ENCODE measurements around the gene HOXA2. TPM values are rescaled to one million over a fixed set of nuclear protein-coding genes. Genes with fewer than 3 reads are reported as not detected.

HOXA2 gene
- total RNA-seq, 4 donors from 2014 or later: 1.8 to 6.5 TPM; not detected in 2

DNA sequence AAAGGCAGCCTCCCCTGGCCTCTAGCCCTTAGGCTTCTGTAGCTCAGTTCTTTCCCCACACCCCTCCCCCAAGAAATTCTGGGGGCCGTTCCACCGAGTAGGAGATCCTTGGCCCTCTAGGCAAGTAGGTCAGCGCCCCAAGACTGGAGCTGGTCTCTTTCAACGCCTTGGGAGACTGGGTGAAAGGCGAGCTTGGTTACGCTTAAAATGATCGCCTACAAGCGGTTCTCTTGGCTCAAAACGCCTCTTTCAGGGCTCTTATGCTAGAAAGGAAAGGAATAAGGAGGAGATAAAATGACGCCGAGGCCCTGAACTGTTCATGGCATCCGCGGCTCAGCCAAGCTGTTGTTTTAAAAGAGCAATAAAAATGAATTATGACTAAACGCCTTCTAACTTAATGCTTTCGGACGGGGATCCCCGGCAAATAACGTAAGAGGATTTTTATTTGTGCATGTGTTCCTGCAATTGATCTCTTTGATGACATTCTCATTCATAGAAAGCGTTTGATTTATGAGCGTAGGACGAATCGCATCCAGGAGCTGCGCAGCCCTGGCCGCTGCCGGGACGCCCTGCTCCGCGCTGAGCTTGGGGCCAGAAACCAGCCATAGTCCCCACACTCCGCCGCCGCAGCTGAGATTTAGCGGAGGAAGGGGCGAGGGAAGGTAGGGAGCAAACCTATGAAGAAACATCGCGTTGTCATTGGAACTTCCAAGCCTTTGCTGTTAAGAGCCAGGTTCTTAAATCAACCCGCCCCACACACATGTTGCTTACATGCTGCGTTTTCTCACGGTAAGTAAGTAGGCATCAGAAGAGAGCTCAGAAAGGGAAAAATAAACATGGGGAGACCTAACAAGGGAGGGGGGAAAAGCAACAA, 3.7 kb downstream of the HOXA2 start:
- DNase-seq: peak; percentile 64 to 75
- TF ChIP-seq POLR2A (IDR thresholded peaks at IDR 0.05): peak in 1 of 2 donors; percentile 11
- TF ChIP-seq, protein P1, sequence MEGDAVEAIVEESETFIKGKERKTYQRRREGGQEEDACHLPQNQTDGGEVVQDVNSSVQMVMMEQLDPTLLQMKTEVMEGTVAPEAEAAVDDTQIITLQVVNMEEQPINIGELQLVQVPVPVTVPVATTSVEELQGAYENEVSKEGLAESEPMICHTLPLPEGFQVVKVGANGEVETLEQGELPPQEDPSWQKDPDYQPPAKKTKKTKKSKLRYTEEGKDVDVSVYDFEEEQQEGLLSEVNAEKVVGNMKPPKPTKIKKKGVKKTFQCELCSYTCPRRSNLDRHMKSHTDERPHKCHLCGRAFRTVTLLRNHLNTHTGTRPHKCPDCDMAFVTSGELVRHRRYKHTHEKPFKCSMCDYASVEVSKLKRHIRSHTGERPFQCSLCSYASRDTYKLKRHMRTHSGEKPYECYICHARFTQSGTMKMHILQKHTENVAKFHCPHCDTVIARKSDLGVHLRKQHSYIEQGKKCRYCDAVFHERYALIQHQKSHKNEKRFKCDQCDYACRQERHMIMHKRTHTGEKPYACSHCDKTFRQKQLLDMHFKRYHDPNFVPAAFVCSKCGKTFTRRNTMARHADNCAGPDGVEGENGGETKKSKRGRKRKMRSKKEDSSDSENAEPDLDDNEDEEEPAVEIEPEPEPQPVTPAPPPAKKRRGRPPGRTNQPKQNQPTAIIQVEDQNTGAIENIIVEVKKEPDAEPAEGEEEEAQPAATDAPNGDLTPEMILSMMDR (IDR thresholded peaks at IDR 0.05): no peak
- no peaks in the 10 kb centered on the region for H3K9me3 ChIP-seq
- intact Hi-C loops (cut with DNase I; ENCODE audit: low total_unique reads): loop anchor here (10.0 kb wide), 1 partner anchor 46 kb away; the partner anchor contains the start of genes HOXA5 and HOXA6
- peaks cover 8 to 13% of the 10 kb centered on the region in 2 donors for H3K4me1 ChIP-seq
- H3K36me3 ChIP-seq: no peaks in the 10 kb centered on the region
- H3K4me3 ChIP-seq: peak overlapping the region; percentile 17 to 22
- no peaks in the 10 kb centered on the region for H3K27me3 ChIP-seq
- peak overlapping the region; percentile 76 to 83 for H3K27ac ChIP-seq

DNA sequence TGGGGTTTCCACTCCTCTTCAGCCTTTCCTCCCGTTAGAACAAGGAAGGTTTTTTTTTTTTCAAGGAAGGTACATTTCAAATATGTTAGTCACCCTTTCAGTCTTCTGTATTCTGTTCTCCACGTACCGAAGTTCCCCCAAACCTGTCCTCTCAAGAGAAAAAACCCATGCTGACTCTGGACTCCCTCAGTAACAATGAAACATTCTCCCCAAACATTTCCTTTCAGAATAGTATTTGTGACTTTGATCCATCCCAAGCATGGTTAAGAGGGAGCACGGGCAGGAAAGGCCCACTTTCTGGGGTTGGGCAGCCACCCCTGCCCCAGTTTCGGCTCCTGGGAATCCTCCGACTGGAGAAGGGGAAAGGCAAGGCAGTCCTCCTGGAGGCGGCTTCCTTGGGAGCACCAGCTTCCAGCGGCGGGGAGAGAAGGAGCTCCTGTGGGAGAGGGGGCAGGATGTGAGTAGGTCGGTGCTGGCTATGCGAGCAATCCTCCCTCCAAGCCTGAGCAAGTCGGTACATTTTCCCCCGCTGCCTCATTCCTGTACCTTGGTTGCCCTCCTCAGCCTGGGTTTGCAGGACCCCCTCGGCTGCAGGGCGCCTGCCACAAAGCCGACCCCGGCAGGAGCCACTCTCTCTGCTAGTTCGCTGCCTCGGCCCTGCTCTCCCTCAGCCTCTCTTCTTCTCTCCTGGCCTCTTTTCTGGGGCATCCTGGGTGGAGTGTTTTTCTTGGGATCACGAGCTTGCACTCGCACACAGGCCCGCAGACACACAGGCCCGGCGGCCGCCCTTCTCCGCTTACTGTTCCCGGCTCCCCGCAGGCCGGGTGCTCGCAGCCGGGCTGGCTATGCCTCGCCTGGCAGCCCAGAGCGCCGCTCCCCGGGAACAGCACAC, 4.6 kb downstream of the HOXA2 start:
- TF ChIP-seq, protein P1 (IDR thresholded peaks at IDR 0.05): no peak
- TF ChIP-seq POLR2A (IDR thresholded peaks at IDR 0.05): no peak
- peak overlapping the region; percentile 17 to 22 for H3K4me3 ChIP-seq
- no peaks in the 10 kb centered on the region for H3K36me3 ChIP-seq
- no peaks in the 10 kb centered on the region for H3K27me3 ChIP-seq
- H3K4me1 ChIP-seq: peaks cover 8 to 13% of the 10 kb centered on the region in 2 donors
- intact Hi-C loops (cut with DNase I; ENCODE audit: low total_unique reads): loop anchor here (10.0 kb wide), 1 partner anchor 47 kb away; the partner anchor contains the start of genes HOXA5 and HOXA6
- H3K9me3 ChIP-seq: no peaks in the 10 kb centered on the region
- DNase-seq: no peak
- peak overlapping the region; percentile 76 to 83 for H3K27ac ChIP-seq

DNA sequence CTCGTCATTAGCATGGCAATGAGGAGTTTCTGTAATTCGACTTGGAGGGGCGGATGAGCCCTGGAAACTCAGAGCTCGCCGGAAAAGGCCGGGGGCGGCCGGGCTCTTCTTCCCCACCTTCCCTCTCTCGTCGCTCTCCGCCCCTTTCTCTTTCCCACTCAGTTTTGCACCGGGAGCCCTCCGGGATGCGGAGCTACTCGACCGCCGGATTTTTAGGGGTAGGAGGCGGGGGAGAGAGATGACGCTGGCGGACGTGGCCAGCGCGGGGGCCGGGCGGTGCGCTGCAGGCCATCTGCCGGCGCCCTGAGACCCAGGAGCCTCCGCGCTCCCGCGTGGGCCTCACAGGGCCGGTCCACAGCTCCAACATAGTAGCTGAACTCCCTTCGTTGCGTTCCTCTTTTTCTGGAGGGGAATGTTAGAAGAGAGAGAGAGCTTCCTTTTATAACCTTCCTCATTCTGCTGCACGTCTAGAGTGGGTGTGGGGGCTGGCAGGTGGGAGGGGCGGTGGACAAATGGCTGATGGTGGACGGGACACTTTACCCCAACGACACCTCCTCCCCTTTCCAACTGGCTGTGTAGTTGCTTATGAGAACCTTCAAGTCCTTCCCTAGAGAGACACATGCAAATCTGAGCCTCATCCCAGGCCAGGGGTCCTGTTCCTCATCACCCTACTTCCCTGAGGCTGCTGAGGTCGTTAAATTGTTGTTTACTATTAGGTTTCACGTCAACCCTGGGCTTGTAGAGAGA, 5.5 kb downstream of the HOXA2 start:
- intact Hi-C loops (cut with DNase I; ENCODE audit: low total_unique reads): loop anchor here (10.0 kb wide), 1 partner anchor 48 kb away; the partner anchor contains the start of genes HOXA5 and HOXA6
- peak; percentile 52 to 68 for DNase-seq
- no peak for TF ChIP-seq POLR2A (IDR thresholded peaks at IDR 0.05)
- TF ChIP-seq, protein P1 (IDR thresholded peaks at IDR 0.05): peak in 1 of 4 experiments; percentile 12
- Histone ChIP-seq H3K4me3 (peak overlapping the region; percentile 64 to 72), H3K36me3 (no peaks in the 10 kb centered on the region), H3K4me1 (peaks cover 8 to 13% of the 10 kb centered on the region in 2 donors), H3K27ac (peak overlapping the region; percentile 59 to 74), H3K27me3 (no peaks in the 10 kb centered on the region), H3K9me3 (no peaks in the 10 kb centered on the region)

DNA sequence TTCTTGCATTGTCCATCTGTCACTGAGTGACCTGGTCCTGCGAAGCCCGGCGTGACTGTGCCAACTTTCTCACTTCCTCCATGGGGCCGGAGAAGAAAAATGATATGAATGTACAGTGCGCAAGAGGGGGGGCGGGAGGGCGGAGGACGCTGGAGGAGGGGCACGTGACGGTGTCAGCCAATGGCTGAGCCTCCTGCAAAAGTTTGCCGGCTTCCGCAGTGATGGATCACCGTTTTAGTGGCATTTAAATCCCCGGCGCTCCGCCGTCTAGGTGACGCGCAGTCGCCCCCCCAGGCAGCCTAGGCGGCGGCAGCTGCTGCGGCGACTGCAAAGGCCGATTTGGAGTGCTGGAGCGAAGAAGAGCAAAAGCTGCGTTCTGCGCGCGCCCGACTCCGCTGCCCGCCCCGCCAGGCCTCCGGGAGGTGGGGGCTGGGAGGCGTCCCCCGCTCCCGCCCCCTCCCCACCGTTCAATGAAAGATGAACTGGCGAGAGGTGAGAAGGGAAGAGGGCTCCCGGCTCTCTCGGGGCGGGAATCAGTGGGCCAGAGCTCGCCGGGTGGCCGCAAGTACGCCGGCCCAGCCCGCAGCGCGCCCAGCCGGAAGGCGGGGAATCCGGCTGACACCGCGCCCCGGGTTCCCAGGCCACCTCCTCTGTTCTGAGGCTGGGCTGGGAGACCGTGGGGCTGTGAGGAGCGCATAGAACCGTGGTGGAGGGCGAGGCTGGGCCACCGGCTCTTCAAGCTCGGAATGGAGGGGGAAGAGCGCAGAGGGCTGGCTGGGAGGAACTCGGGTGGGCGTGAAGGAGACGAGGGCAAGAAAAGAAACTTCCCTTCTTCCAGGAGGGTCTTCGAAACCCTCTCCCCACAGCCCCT, 6.4 kb downstream of the HOXA2 start, which contains the start of gene HOXA1:
HOXA1 (minus strand) TSS at position 104 of the 871 bp plus-strand sequence; CDS start at position 16, 88 bp downstream.
- no peaks in the 10 kb centered on the region for H3K9me3 ChIP-seq
- intact Hi-C loops (cut with DNase I; ENCODE audit: low total_unique reads): loop anchor here (10.0 kb wide), 1 partner anchor 49 kb away; the partner anchor contains the start of genes HOXA5 and HOXA6
- TF ChIP-seq POLR2A (IDR thresholded peaks at IDR 0.05): peak in 1 of 2 donors; percentile 50
- TF ChIP-seq, protein P1 (IDR thresholded peaks at IDR 0.05): no peak
- H3K27me3 ChIP-seq: no peaks in the 10 kb centered on the region
- DNase-seq: peak; percentile 76
- H3K4me1 ChIP-seq: peaks cover 8 to 13% of the 10 kb centered on the region in 2 donors
- peak within 1 kb of the TSS; percentile 59 to 74 for H3K27ac ChIP-seq
- H3K36me3 ChIP-seq: no peaks in the 10 kb centered on the region
- H3K4me3 ChIP-seq: peak within 1 kb of the TSS; percentile 64 to 72
